ENCODE data around the gene UBAC1. TPM values are rescaled to one million over a fixed set of nuclear protein-coding genes. Genes with fewer than 3 reads are reported as not detected.
A peak's percentile ranks its signal among the peaks of the same experiment; 100 is the strongest.

Gene UBAC1
- total RNA-seq, 1 experiment from 2014 or later = 54.8 TPM

DNA sequence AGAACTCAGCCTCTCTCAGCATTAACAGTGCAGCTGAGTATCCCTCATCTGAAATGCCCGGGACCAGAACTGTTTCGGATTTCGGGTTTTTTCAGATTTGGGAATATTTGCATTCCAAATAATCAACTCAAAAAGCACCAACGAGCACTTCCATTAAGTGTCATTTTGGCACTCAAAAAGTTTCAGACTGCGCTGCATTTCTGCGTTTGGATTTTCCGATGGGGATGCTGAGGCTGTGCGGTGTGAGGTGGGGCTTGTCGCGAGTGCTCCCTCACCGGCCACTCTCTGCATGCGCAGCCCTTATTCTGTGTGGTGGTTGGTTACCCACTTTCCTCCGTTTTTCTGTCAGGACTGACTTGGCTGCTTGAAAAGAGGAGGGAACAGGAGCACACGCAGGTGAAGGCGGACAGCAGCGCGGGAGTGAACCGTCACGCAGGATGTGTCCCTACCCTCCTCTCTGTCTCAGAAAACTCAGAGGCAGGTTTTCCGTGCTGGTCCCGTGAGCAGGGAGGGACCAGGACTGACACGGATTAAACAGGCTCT, 8.4 kb downstream of the UBAC1 start:
- Histone ChIP-seq H3K9me3 (ENCODE audit: control insufficient read depth in 1 of 2, insufficient read depth in 1 of 2, low read depth in 1 of 2, low read length in 2 of 2) (no peaks in the 10 kb centered on the region), H3K79me2 (ENCODE audit: insufficient read depth, low read length) (peaks cover 43% of the 10 kb centered on the region), H3K9ac (ENCODE audit: low read length) (peak overlapping the region; percentile 35; the same call in 1 of the 2 replicates), H4K20me1 (ENCODE audit: insufficient read depth) (no peaks in the 10 kb centered on the region), H2AFZ (ENCODE audit: low read depth, low read length, poor library complexity, severe bottlenecking) (no peak overlapping the region), H3K4me3 (replicated peaks in 1 of 2; ENCODE audit: low read depth in 1 of 2, low read length in 2 of 2) (no peak overlapping the region), H3K9me2 (ENCODE audit: insufficient read depth) (no peaks in the 10 kb centered on the region), H3K4me2 (ENCODE audit: low read length) (peak overlapping the region; percentile 56), H3K27ac (ENCODE audit: low read depth, low read length) (peak overlapping the region; percentile 75), H3K4me1 (ENCODE audit: control insufficient read depth in 1 of 2, insufficient read depth in 2 of 2, low read length in 2 of 2) (peaks cover 20% of the 10 kb centered on the region in 2 experiments), H3K36me3 (ENCODE audit: control insufficient read depth in 1 of 2, insufficient read depth in 2 of 2, low read length in 2 of 2) (peaks cover 15 to 20% of the 10 kb centered on the region in 2 experiments), H3K27me3 (ENCODE audit: insufficient read depth, low read length) (no peaks in the 10 kb centered on the region)
- no TSS peak for BruUV-seq (replicated peaks)
- CTCF ChIA-PET = no interaction called here
- no peak for DNase-seq (ENCODE audit: low read depth, low spot score)
- TF ChIP-seq ZFX (IDR thresholded peaks at IDR 0.05) (no peak), FOSL1 (IDR thresholded peaks at IDR 0.05; ENCODE audit: low read depth) (no peak), EZH2phosphoT487 (IDR thresholded peaks at IDR 0.05; ENCODE audit: borderline replicate concordance) (no peak), EZH2 (IDR thresholded peaks at IDR 0.05) (no peak), SIN3A (IDR thresholded peaks at IDR 0.05; ENCODE audit: low read depth) (no peak), POLR2AphosphoS5 (IDR thresholded peaks at IDR 0.05; ENCODE audit: low read depth, low read length) (no peak), RAD21 (IDR thresholded peaks at IDR 0.05; ENCODE audit: low read depth) (no peak), SRF (IDR thresholded peaks at IDR 0.05; ENCODE audit: low read depth) (no peak), EGR1 (IDR thresholded peaks at IDR 0.05; ENCODE audit: low read depth) (no peak)
- TF ChIP-seq, protein P1, sequence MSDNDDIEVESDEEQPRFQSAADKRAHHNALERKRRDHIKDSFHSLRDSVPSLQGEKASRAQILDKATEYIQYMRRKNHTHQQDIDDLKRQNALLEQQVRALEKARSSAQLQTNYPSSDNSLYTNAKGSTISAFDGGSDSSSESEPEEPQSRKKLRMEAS (IDR thresholded peaks at IDR 0.05) = no peak
- TF ChIP-seq, protein P2, sequence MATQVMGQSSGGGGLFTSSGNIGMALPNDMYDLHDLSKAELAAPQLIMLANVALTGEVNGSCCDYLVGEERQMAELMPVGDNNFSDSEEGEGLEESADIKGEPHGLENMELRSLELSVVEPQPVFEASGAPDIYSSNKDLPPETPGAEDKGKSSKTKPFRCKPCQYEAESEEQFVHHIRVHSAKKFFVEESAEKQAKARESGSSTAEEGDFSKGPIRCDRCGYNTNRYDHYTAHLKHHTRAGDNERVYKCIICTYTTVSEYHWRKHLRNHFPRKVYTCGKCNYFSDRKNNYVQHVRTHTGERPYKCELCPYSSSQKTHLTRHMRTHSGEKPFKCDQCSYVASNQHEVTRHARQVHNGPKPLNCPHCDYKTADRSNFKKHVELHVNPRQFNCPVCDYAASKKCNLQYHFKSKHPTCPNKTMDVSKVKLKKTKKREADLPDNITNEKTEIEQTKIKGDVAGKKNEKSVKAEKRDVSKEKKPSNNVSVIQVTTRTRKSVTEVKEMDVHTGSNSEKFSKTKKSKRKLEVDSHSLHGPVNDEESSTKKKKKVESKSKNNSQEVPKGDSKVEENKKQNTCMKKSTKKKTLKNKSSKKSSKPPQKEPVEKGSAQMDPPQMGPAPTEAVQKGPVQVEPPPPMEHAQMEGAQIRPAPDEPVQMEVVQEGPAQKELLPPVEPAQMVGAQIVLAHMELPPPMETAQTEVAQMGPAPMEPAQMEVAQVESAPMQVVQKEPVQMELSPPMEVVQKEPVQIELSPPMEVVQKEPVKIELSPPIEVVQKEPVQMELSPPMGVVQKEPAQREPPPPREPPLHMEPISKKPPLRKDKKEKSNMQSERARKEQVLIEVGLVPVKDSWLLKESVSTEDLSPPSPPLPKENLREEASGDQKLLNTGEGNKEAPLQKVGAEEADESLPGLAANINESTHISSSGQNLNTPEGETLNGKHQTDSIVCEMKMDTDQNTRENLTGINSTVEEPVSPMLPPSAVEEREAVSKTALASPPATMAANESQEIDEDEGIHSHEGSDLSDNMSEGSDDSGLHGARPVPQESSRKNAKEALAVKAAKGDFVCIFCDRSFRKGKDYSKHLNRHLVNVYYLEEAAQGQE (IDR thresholded peaks at IDR 0.05; ENCODE audit: low read depth) = no peak
- TF ChIP-seq, protein P3, sequence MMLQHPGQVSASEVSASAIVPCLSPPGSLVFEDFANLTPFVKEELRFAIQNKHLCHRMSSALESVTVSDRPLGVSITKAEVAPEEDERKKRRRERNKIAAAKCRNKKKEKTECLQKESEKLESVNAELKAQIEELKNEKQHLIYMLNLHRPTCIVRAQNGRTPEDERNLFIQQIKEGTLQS (IDR thresholded peaks at IDR 0.05) = no peak
- TF ChIP-seq, protein P4, sequence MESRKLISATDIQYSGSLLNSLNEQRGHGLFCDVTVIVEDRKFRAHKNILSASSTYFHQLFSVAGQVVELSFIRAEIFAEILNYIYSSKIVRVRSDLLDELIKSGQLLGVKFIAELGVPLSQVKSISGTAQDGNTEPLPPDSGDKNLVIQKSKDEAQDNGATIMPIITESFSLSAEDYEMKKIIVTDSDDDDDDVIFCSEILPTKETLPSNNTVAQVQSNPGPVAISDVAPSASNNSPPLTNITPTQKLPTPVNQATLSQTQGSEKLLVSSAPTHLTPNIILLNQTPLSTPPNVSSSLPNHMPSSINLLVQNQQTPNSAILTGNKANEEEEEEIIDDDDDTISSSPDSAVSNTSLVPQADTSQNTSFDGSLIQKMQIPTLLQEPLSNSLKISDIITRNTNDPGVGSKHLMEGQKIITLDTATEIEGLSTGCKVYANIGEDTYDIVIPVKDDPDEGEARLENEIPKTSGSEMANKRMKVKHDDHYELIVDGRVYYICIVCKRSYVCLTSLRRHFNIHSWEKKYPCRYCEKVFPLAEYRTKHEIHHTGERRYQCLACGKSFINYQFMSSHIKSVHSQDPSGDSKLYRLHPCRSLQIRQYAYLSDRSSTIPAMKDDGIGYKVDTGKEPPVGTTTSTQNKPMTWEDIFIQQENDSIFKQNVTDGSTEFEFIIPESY (IDR thresholded peaks at IDR 0.05; ENCODE audit: extremely low read depth, insufficient replicate concordance, low read length) = no peak
- TF ChIP-seq, protein P5, sequence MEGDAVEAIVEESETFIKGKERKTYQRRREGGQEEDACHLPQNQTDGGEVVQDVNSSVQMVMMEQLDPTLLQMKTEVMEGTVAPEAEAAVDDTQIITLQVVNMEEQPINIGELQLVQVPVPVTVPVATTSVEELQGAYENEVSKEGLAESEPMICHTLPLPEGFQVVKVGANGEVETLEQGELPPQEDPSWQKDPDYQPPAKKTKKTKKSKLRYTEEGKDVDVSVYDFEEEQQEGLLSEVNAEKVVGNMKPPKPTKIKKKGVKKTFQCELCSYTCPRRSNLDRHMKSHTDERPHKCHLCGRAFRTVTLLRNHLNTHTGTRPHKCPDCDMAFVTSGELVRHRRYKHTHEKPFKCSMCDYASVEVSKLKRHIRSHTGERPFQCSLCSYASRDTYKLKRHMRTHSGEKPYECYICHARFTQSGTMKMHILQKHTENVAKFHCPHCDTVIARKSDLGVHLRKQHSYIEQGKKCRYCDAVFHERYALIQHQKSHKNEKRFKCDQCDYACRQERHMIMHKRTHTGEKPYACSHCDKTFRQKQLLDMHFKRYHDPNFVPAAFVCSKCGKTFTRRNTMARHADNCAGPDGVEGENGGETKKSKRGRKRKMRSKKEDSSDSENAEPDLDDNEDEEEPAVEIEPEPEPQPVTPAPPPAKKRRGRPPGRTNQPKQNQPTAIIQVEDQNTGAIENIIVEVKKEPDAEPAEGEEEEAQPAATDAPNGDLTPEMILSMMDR (IDR thresholded peaks at IDR 0.05 in 2 of 3, conservative IDR thresholded peaks at IDR 0.05 in 1 of 3; ENCODE audit: borderline replicate concordance in 1 of 3, insufficient read depth in 1 of 3, low read depth in 2 of 3, low read length in 2 of 3) = no peak
- POLR2A ChIA-PET = no interaction called here
- intact Hi-C loops (cut with micrococcal nuclease) = loop anchor here (10.0 kb wide), 1 partner anchor 88 kb away; no protein-coding TSS in a partner anchor
- RAD21 ChIA-PET (ENCODE audit: low non-redundant PET in 1 of 2, low total read pairs in 2 of 2, uncharacterized antibody in 2 of 2, unreplicated experiment in 2 of 2) = no interaction called here
- no peak for ATAC-seq
